ENCODE measurements around the gene TRIM54.
"Not testable (repeated sequence)": the region's sequence is repeated elsewhere in the genome, so short reads cannot be mapped to it uniquely, and the experiment has no call there.

TRIM54 gene

GRCh38 chr2:27288610-27289009 is 6.4 kb downstream of the TRIM54 start:
- no peak for DNase-seq

GRCh38 chr2:27290549-27290948 is 8.3 kb downstream of the TRIM54 start:
- no peak for DNase-seq

- DNase-seq, result no peak
Observed at GRCh38 chr2:27291865-27292264, 9.6 kb downstream of the TRIM54 start.

- DNase-seq, result no peak
Observed at GRCh38 chr2:27294928-27295327, 12.7 kb downstream of the TRIM54 start.

GRCh38 chr2:27296481-27296880 is 14.3 kb downstream of the TRIM54 start:
- no peak for DNase-seq

- no peak for DNase-seq
Observed at GRCh38 chr2:27297195-27297594, 15.0 kb downstream of the TRIM54 start.

GRCh38 chr2:27298391-27299080 is 16.3 kb downstream of the TRIM54 start:
- DNase-seq, result no peak

GRCh38 chr2:27300606-27301005 is 18.4 kb downstream of the TRIM54 start:
- not testable (repeated sequence) for DNase-seq

- peak; percentile 44 for DNase-seq
Observed at GRCh38 chr2:27303093-27304025, 21.1 kb downstream of the TRIM54 start.

- DNase-seq, result no peak
Observed at GRCh38 chr2:27304488-27305240, 22.4 kb downstream of the TRIM54 start.

GRCh38 chr2:27305516-27305915 is 23.3 kb downstream of the TRIM54 start:
- no peak for DNase-seq

- no peak for DNase-seq
Observed at GRCh38 chr2:27306136-27306535, 23.9 kb downstream of the TRIM54 start.

- no peak for DNase-seq
Observed at GRCh38 chr2:27306573-27307286, 24.5 kb downstream of the TRIM54 start.

GRCh38 chr2:27307287-27307544 is 25.0 kb downstream of the TRIM54 start:
- DNase-seq, result no peak

- DNase-seq, result no peak
Observed at GRCh38 chr2:27307545-27308358, 25.5 kb downstream of the TRIM54 start.

GRCh38 chr2:27308359-27308881 is 26.2 kb downstream of the TRIM54 start, which contains the start of gene UCN:
Gene UCN, minus strand, starts transcription at chr2:27308445. Its CDS starts 550 bp downstream, at chr2:27307895.
- no peak for DNase-seq

GRCh38 chr2:27309651-27310050 is 27.4 kb downstream of the TRIM54 start:
- no peak for DNase-seq

- no peak for DNase-seq
Observed at GRCh38 chr2:27312152-27312551, 29.9 kb downstream of the TRIM54 start.

- no peak for DNase-seq
Observed at GRCh38 chr2:27313882-27314645, 31.8 kb downstream of the TRIM54 start.

- DNase-seq, result no peak
Observed at GRCh38 chr2:27314709-27315108, 32.5 kb downstream of the TRIM54 start.

GRCh38 chr2:27315122-27315521 is 32.9 kb downstream of the TRIM54 start:
- DNase-seq, result no peak

Measured in NCI-H2081 treated with DMSO at 0.1 percent for 48 hours (cell line).